ENCODE measurements around the gene ITIH1.

GRCh38 chr3:52811452-52812011, 34.1 kb downstream of the ITIH1 start:
- no peak for TF ChIP-seq CTCF (IDR thresholded peaks at IDR 0.05)
- no peak for TF ChIP-seq POLR2A (IDR thresholded peaks at IDR 0.05)

All from body of pancreas (tissue), 4 donors.